Activated CD4-positive, CD25-positive, alpha-beta regulatory T cell (primary cell): ENCODE measurements around the gene ZNF81.
A peak's percentile ranks its signal among the peaks of the same experiment; 100 is the strongest.
"Not testable (repeated sequence)": the region's sequence is repeated elsewhere in the genome, so short reads cannot be mapped to it uniquely, and the experiment has no call there.

Source experiments
- DNase-seq, 4 experiments: peaks; one replicate each; lab custom pipeline; 2025; lab: John Stamatoyannopoulos, UW

ZNF81 gene

DNA sequence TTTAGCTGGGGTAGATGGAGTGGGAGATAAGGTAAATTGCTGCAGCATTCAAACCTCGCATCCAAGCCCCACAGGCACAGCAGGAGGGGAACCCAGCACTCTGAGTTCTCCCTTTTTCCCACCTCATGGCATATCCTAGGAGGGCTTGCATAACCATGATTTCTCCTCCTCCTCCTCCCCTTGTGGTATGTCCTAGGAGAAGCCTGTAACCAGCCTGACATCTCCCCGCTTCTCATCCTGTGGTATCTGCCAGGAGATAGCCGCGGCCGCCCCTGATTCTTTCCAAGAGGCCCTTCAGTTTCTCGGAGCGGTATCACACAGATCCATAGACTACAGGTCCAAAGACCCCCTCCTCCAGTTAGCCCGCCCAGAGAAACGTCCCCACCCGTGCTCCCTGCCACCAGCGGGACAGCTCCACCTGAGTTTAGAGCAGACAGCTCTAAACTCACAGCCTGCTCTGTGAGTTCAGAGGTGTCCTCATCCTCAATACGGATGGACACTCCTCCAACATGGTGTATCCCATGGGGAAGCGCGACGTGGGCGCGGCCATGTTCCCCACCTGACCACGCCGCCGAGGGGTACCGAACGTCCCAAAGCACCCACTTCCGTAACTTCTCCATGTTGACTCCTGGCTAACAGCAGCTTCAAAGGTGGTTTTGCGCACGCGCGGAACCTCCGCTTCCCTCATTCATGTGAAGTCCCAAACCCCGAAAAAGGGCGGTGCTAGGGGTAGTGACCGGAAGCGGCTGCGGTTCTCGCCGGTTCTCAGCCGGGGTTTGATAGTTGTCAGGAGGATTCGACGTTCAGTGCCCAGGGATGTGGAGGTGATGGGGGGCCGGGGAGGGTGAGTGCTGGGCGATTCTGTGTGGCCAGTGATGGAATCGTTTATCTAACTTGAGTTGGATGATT, at the start of gene ZNF81:
ZNF81 (plus strand) TSS at position 739 of the 909 bp plus-strand sequence. CDS start 9,366 bp downstream, outside the sequence.
- peak; percentile 64 to 77 (median 74) for DNase-seq

DNA sequence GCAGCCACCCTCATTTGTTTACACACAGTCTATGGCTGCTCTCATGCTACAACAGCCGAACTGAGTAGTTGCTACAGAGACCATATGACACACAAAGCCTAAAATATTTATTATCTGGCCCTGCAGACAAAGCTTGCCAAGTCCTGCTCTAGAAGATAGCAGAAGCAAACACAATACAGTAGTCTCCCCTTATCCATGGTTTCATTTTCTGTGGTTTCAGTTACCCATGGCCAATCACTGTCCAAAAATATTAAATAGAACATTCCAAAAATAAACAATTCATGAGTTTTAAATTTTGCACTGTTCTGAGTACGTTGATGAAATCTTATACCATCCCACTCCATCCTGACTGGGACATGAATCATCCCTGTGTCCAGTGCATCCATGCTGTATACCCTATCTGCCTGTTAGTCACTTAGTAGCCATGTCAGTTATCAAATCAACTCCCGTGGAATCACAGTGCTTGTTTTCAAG, 40.2 kb upstream of the ZNF81 start:
- DNase-seq = no peak

DNA sequence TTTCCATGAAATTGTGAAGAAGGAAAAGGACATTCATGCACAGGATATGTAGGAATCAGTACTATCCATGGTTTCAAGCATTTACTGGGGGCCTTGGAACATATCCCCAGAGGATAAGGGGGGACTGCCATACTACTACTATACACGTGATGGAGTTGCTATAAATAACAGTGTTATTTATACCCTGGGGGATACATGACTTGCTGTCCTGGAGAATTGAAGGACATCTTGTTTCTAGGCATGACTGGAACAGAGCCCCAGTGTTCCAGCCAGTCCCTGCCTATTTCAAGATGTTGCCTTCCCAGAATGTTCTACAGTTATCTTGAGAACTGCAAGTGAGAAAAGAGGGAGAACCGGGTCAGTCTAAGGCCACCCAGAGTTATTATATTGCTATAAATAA, 39.6 kb upstream of the ZNF81 start:
- no peak for DNase-seq

DNA sequence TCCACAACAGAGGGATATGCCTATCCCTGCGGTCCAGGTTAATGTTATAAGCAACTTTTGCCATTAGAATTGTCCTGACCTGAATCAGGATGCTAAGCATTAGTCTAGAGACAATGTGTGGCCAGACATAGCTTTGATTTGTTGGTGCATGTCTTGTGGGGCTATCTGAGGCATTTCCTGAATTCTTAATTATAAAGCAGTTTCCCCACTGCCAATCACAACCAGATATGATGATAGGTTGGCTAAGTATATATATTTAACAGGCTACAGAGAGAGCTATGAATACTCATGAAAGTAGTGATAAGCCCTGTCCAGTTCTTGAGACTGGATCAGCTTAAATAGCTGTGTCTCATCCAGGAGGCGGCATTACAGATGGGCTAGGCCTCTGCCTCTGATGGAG, 37.8 kb upstream of the ZNF81 start:
- DNase-seq = no peak

DNA sequence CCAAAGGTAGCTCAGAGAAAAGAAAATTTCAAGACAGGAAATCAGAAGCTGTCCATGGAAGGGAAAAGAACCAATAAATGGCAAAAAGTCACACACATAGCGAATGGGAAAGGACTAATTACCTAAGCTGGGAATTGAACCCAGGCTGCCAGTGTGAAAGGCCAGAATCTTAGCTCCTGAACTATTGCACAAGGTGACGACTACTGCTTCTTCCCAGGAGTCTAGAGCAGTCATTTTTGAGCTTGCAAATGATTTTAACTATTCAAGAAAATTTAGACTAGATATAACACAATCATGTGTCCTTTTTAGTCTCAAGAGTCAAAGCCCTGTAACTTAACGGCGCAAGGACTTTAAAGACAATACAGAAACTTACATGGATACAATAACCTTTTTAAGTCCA, 34.1 kb upstream of the ZNF81 start:
- no peak for DNase-seq

DNA sequence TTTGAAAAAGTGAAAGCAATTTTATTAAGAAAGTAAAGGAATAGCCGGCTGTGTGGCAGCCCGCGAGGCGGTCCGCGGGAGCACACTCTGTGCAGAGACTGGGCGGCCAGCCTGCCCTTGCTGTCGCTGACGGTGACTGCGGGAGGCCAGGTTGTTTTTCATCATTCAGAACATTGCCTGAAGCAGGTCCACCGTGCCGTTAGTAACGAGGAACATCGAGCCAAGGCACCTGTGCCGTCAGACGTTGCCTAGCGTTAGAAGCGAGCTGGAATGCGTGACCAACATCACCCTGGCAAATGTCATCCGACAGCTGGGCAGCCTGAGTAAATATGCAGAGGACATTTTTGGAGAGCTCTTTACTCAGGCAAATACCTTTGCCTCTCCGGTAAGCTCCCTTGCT, 33.6 kb upstream of the ZNF81 start:
- DNase-seq = not testable (repeated sequence)

DNA sequence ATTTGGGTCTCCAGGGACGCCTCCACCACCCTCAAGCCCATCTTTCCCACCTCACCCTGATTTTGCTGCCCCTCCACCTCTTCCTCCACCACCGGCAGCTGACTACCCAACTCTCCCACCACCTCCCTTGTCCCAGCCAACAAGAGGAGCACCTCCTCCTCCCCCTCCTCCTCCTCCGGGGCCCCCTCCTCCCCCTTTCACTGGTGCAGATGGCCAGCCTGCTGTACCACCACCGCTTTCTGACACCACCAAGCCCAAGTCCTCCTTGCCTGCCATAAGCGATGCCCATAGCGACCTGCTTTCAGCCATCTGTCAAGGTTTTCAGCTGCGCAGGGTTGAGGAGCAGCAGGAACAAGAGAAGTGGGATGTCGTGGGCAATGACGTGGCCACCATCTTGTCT, 32.4 kb upstream of the ZNF81 start:
- DNase-seq = no peak

DNA sequence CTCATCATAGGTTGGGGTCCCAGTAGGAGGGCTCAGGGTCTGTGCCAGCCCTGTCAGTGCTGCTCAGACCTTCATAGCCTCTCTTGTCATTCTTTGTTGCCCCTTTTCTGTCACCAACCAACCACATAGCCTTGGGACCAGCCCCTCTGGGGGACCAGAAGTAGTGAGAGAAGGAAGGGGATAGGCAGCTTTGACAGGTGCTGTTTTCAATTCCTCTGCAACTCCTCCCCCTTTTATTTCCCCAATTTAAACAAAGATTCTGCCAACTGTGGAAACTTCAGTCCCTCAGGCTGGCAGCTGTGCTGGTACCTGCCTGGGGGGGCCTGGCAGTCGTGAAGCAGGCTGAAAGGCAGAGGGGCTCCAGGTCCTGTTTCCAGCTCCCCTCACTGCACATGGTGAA, 30.9 kb upstream of the ZNF81 start:
- not testable (repeated sequence) for DNase-seq

DNA sequence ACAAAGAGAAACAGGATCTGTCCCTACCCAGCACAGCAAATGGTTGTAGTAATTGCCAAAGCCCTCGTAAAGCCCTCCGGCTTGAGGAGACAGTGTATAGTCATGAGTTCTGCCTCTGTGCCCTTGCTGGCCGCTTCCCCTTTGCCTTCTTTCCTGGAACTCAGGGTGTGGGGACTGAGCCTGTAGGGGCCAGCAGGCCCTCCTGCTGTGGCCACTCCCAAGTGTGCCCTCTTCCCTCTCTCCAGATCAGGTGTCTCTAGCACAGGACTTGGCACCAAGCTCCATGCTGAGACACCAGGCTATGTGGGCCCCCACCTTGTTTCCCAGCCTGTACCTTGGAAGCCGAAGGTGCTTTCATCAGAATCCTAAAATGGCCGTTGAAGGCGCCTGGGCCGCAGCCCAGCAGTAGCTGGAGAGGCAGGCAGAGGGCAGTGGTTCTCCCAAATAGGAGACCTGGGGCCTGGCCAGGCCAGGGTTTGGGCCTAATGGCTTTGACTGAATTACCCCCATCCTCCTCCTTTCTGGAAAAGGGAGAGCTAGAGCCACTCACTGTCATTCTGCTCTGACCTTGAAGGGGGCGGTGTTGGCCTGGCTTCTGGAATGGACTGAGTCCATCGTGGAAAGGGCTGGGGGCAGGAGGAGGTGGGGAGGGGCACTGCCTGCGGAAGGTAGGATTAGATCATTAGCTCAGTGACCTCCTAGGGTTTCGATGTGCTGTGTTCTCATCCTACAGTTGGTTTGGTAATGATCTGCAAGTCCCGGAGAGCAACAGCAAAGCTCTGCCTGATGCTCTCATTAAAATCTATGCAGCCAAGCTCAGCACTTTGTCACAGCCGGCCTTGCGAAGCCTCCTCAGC, 30.1 kb upstream of the ZNF81 start:
- DNase-seq = not testable (repeated sequence)

DNA sequence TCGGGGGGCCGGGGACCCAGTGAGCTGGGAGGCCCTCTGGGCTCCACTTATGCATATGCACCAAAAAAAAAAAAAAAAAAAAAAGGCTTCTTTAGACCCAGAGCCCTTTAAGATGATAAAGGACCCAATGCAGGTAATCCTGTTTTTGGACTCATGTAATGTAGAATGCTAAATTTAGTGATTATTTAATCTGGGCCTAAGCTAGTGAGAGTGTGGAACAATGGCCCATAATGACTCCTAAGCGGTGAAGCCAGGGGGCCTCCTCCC, 29.5 kb upstream of the ZNF81 start:
- DNase-seq = not testable (repeated sequence)

DNA sequence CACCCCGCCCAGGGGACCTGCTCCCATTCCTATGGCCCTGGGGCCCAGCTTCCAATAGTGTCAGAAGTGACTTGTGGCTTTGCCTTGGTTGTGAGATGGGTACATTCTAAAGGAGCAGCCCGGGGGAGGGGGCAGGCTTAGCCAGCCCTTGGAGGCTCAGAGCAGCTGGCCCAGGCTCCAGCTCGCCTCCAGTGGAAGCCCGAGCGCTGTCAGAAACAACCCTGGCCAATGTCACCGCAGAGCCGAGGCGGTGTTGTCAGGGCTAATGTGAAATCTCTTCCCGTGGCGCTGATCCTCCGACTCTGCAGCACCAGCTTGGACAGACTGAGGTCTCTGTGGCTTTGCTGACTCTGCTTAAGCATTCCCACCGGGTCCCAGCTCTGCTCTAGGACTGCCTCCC, 29.2 kb upstream of the ZNF81 start:
- no peak for DNase-seq

DNA sequence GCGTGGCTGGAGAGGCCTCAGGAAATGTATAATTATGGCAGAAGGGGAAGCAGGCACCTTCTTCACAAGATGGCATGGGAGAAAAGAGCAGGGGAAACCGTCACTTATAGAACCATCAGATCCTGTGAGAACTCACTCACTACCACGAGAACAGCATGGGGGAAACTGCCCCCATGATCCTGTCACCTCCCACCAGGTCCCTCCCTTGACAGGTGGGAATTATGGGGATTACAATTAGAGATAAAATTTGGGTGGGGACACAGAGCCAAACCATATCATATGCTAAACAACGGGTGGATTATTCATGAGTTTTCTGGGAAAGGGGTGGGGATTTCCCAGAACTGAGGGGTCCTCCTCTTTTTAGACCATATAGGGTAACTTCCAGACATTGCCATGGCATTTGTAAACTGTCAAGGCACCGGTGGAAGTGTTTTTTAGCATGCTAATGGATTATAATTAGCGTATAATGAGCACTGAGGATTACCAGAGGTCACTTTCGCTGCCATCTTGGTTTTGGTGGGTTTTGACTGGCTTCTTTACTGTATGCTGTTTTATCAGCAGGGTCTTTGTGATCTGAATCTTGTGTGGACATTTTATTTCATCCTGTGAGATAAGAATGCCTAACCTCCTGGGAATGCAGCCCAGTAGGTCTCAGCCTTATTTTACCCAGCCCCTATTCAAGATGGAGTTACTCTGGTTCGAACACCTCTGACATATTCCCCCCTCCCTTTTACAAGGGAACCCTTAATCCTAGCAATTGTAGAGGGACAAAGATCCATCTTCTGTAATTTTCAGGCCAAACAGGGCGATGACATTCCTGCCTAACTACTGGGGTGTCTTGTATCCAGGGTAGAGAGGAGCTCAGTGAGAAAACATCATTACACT, 27.6 kb upstream of the ZNF81 start:
- DNase-seq = no peak

DNA sequence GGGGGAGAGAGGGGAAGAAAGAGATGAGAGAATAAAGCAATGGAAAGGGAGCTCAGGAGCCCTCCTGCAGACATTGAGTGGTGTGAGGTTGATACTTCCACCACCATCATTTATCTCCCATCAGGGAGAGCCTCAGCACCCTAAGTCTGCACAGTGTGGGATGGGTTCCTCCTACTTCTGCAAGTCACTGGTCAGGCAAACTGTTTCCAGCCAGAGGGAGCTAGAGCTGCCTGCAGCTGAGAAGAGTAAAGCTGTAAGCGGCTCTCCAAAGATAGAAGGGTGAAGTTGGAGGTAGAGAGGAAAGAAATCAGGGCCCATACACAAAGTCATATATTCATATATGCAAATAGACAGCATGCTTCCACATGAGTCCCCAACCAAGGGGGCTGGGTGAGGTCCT, 21.9 kb upstream of the ZNF81 start:
- DNase-seq = no peak

DNA sequence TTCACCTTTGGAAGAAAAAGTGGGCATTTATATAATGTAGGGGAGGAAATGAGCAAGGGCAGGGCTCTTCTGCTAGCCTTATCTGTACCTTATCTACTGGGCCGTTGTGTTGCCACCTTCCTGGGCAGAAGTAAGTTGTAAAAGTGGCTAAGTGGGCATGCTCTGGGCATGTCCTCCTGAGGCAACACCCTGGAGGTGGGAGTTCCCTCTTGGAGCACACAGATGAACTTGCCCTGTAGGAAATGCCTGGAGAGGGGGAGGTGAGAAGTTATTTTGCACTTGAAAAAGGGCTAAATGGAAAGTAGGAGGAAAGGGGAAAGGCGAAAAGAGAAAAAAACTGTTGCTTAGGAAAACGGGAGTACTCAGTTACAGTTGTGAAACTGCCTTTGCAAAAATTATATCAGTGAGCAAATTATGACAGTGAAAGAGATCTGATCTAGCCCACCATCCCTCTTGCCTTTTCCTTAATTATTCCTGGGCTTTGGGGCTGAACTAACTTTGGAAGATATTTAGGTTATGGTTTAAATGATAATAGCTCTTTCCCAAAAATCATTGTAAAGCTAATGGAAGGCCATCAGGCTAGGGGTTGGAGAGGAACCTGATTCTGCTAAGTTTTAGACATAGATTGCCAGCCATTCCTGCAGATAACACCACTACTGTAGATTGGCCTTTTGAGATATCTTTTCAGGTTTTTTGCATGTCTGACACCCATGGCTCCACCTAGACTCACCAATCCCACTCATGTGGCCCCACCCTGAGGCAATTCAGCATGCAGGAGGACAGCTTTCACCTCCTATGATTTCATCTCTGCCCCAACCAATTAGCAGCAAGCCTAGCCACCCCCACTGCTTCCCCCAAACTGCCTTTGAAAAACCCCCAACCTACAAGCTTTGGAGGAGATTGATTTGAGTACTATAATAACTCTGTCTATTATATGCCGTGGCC, 20.5 kb upstream of the ZNF81 start:
- DNase-seq = no peak

DNA sequence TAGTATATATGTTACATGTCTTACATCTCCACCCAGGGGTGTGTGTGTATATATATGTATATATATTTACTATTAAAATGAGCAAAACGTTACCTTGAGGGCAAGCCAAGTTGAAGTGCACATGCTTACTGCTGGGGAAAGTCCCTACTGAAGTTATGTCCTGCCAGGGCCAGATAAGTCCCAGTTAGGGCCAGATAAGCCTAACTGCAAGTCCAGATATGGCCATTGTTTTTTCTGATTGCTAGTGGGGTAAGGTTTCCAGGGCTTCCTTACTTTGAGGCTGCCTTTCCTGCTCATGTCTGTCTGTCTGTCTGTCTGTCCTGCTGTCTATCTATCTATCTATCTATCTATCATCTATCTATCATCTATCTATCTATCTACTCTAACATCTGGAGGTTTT, 19.3 kb upstream of the ZNF81 start:
- DNase-seq = no peak

DNA sequence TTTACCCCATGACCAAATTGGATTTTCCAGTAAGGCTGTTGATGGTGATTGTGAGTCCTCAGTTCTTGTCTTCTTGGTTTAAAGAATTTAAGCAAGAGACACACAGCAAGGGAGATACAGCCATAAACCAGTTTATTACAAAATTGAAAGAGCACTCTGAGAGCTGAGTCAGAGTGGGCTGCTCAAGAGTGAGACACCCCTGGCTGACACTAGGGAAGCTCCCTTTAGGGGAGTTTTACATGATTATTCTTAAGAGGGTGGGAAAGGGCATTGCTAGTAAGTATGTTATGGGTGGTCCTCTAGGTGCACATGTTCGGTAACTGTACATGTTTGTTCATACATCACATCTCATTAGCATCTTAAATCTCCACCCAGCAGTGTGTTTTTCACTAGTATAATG, 18.8 kb upstream of the ZNF81 start:
- DNase-seq = no peak

DNA sequence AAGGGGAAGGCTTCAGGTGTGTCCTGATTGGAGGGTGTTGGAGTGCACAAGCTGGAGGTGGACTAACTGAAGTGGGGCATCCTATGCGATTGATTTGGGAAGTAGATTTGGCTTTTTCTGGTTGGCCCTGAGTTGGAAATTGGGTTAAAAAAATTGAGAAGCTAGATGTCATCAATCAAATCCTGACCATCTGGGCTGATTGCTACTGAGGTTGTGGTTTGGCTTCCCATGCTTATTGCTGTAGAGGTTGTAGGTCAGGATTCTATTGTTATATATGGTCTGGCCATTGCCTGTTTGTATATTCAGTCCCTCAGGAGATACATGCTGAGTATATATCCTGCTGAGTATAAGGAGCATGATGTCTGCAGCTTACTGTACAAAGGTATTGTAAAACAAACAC, 7.7 kb upstream of the ZNF81 start:
- DNase-seq = no peak

DNA sequence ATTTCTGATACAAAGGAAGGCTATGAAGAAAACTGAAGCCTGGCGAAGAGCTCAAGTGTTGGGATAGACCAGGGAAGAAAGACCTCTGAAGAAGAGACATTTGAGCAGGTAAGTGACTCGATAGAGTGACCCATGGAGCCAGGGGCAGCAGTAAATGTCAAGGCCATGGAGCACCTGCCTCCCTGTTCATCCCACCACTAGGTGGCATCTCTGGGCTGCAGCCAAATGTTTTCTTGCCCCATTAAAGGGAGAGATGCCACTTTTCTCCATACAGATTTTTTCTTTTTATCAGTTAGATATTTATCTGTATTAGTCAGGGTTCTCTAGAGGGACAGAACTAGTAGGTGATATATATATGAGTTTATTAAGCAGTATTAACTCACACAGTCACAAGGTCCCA, 4.9 kb upstream of the ZNF81 start:
- peak in 3 of 4 experiments; percentile 1 to 16 (median 3) for DNase-seq

DNA sequence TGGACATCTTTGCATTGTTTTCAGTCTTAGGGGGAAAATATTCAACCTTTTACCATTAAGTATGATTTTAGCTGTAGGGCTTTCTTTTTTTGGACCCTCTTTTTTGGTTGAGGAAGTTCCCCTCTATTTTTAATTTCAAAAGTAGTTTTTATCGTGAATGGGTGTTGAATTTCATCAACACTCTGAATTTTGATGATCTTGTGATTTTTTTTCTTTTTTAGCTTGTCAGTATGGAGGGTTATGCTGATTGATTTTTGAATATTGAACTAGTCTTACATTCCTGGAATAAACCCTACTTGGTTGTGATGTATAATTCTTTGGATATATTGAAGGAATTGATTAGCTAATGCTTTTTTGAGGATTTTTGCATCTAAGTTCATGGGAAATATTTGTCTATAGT, 1.7 kb downstream of the ZNF81 start:
- no peak for DNase-seq

DNA sequence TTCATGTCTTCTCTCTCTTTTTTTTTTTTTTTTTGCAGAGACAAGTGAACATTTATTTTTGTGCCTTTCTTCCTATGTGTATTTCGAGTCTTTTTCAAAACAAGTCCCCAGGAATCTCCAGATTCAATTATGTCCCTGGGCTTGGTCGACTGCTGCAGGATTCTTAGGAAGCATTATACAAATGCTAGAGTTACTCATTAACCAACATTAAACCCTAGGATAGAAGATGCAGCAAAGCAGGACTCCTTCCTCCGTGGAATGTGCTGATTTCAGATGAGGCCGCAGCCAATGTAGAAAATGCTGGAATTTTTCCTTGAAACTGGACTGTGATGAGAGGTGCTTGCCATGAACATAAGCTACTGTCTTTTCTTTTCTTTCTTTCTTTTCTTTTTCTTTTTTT, 3.4 kb downstream of the ZNF81 start:
- no peak for DNase-seq

DNA sequence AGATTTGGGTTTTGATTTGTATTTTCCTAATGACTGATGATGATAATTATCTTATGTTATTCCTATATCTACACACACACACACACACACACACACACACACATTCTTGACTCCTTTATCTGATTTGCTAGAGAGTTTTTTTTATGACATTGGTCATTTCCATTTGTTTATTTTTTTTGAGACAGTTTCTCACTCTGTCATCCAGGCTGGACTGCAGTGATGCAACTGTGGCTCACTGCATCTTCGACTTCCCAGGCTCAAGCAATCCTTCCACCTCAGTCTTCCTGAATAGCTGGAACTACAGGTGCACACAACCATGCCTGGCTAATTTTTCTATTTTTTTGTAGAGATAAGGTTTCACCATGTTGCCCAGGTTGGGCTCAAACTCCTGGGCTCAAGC, 6.7 kb downstream of the ZNF81 start:
- DNase-seq = no peak
